Measurements from ENCODE around the gene PPP1R13B. TPM values are rescaled to one million over a fixed set of nuclear protein-coding genes. Genes with fewer than 3 reads are reported as not detected.

Gene PPP1R13B
- total RNA-seq, 1 experiment from 2014 or later: 17.8 TPM

DNA sequence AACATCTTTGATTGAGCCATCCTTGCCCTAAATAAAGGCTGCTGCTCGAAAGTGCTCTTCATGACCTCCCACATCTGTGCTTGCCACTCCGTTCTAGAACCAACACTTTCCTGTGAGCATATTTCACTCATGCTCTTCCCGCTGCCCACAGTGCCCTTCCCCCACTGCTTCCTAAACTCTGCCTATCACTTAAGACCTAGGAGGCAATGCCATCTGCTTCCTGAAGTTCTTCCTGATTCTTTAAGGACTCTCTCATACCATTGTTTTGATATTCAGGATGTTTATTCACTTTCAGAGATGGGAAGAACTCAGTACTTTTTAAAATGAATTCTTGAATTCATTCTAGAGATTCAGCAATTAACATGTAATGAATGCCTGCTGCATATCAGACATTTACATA lies 81.8 kb downstream of the PPP1R13B start:
- H3K4me3 ChIP-seq (replicated peaks in 1 of 2; ENCODE audit: low read depth in 1 of 2, low read length in 2 of 2): no peak overlapping the region
- RAD21 ChIA-PET (ENCODE audit: low non-redundant PET in 1 of 2, low total read pairs in 2 of 2, uncharacterized antibody in 2 of 2, unreplicated experiment in 2 of 2): no interaction called here
- H3K27ac ChIP-seq (ENCODE audit: low read depth, low read length): no peak overlapping the region
- no peaks in the 10 kb centered on the region for H3K4me1 ChIP-seq (ENCODE audit: control insufficient read depth in 1 of 2, insufficient read depth in 2 of 2, low read length in 2 of 2)
- no peak overlapping the region for H2AFZ ChIP-seq (ENCODE audit: low read depth, low read length, poor library complexity, severe bottlenecking)
- POLR2A ChIA-PET: no interaction called here
- DNase-seq (ENCODE audit: low read depth, low spot score) (no peak), ATAC-seq (no peak)
- H3K9me3 ChIP-seq (ENCODE audit: control insufficient read depth in 1 of 2, insufficient read depth in 1 of 2, low read depth in 1 of 2, low read length in 2 of 2): no peaks in the 10 kb centered on the region
- intact Hi-C loops (cut with micrococcal nuclease): no loop called here
- H4K20me1 ChIP-seq (ENCODE audit: insufficient read depth): no peaks in the 10 kb centered on the region
- no peak overlapping the region for H3K9ac ChIP-seq (ENCODE audit: low read length)
- no peaks in the 10 kb centered on the region for H3K36me3 ChIP-seq (ENCODE audit: control insufficient read depth in 1 of 2, insufficient read depth in 2 of 2, low read length in 2 of 2)
- no peak overlapping the region for H3K4me2 ChIP-seq (ENCODE audit: low read length)
- H3K9me2 ChIP-seq (ENCODE audit: insufficient read depth): no peaks in the 10 kb centered on the region
- H3K79me2 ChIP-seq (ENCODE audit: insufficient read depth, low read length): no peaks in the 10 kb centered on the region
- H3K27me3 ChIP-seq (ENCODE audit: insufficient read depth, low read length): no peaks in the 10 kb centered on the region
- CTCF ChIA-PET: no interaction called here
- no TSS peak for BruUV-seq (replicated peaks)
- TF ChIP-seq EGR1 (IDR thresholded peaks at IDR 0.05; ENCODE audit: low read depth): no peak
- no peak for TF ChIP-seq CBX3 (IDR thresholded peaks at IDR 0.05; ENCODE audit: low read depth)
- no peak for TF ChIP-seq SIN3A (IDR thresholded peaks at IDR 0.05; ENCODE audit: low read depth)
- no peak for TF ChIP-seq RAD21 (IDR thresholded peaks at IDR 0.05; ENCODE audit: low read depth)
- TF ChIP-seq JUND (IDR thresholded peaks at IDR 0.05): no peak
- TF ChIP-seq EZH2phosphoT487 (IDR thresholded peaks at IDR 0.05; ENCODE audit: borderline replicate concordance): no peak
- TF ChIP-seq, protein P1, sequence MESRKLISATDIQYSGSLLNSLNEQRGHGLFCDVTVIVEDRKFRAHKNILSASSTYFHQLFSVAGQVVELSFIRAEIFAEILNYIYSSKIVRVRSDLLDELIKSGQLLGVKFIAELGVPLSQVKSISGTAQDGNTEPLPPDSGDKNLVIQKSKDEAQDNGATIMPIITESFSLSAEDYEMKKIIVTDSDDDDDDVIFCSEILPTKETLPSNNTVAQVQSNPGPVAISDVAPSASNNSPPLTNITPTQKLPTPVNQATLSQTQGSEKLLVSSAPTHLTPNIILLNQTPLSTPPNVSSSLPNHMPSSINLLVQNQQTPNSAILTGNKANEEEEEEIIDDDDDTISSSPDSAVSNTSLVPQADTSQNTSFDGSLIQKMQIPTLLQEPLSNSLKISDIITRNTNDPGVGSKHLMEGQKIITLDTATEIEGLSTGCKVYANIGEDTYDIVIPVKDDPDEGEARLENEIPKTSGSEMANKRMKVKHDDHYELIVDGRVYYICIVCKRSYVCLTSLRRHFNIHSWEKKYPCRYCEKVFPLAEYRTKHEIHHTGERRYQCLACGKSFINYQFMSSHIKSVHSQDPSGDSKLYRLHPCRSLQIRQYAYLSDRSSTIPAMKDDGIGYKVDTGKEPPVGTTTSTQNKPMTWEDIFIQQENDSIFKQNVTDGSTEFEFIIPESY (IDR thresholded peaks at IDR 0.05; ENCODE audit: extremely low read depth, insufficient replicate concordance, low read length): no peak
- TF ChIP-seq SRF (IDR thresholded peaks at IDR 0.05; ENCODE audit: low read depth): no peak
- no peak for TF ChIP-seq ZFX (IDR thresholded peaks at IDR 0.05)
- TF ChIP-seq ELF1 (IDR thresholded peaks at IDR 0.05; ENCODE audit: borderline replicate concordance, low read depth): no peak
- TF ChIP-seq TCF7L2 (IDR thresholded peaks at IDR 0.05; ENCODE audit: borderline replicate concordance, extremely low read depth, insufficient read depth, insufficient read length): no peak
- TF ChIP-seq POLR2A (IDR thresholded peaks at IDR 0.05; ENCODE audit: borderline replicate concordance, extremely low read depth, insufficient read depth, insufficient read length): no peak
- no peak for TF ChIP-seq ATF3 (IDR thresholded peaks at IDR 0.05)
- no peak for TF ChIP-seq FOSL1 (IDR thresholded peaks at IDR 0.05; ENCODE audit: low read depth)
- TF ChIP-seq EZH2 (IDR thresholded peaks at IDR 0.05): no peak
- TF ChIP-seq, protein P2, sequence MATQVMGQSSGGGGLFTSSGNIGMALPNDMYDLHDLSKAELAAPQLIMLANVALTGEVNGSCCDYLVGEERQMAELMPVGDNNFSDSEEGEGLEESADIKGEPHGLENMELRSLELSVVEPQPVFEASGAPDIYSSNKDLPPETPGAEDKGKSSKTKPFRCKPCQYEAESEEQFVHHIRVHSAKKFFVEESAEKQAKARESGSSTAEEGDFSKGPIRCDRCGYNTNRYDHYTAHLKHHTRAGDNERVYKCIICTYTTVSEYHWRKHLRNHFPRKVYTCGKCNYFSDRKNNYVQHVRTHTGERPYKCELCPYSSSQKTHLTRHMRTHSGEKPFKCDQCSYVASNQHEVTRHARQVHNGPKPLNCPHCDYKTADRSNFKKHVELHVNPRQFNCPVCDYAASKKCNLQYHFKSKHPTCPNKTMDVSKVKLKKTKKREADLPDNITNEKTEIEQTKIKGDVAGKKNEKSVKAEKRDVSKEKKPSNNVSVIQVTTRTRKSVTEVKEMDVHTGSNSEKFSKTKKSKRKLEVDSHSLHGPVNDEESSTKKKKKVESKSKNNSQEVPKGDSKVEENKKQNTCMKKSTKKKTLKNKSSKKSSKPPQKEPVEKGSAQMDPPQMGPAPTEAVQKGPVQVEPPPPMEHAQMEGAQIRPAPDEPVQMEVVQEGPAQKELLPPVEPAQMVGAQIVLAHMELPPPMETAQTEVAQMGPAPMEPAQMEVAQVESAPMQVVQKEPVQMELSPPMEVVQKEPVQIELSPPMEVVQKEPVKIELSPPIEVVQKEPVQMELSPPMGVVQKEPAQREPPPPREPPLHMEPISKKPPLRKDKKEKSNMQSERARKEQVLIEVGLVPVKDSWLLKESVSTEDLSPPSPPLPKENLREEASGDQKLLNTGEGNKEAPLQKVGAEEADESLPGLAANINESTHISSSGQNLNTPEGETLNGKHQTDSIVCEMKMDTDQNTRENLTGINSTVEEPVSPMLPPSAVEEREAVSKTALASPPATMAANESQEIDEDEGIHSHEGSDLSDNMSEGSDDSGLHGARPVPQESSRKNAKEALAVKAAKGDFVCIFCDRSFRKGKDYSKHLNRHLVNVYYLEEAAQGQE (IDR thresholded peaks at IDR 0.05; ENCODE audit: low read depth): no peak
- TF ChIP-seq SP1 (IDR thresholded peaks at IDR 0.05; ENCODE audit: low read depth): no peak
- TF ChIP-seq POLR2AphosphoS5 (IDR thresholded peaks at IDR 0.05; ENCODE audit: low read depth, low read length): no peak
